HL-60 (cell line): ENCODE data around the gene TAC1.

Experiments used
- DNase-seq, 2 experiments: peaks; one replicate each; pipeline ENCODE4 v3.0.0-alpha.2; 2010 to 2020; ENCODE audit warnings: low read depth in 1 of 2, low spot score in 1 of 2
- H3K27ac ChIP-seq: fragments of 250-450 bp; sonication (Bioruptor Pico); replicated peaks from 2 replicates; pipeline ENCODE4 v1.5.1; 2020; ENCODE audit warnings: mild to moderate bottlenecking, moderate library complexity
- H3K27me3 ChIP-seq: fragments of 250-450 bp; sonication (Bioruptor Pico); 2 replicates; pipeline ENCODE4 v1.5.1; 2021; ENCODE audit warnings: mild to moderate bottlenecking, moderate library complexity; ENCODE audit not compliant: insufficient read depth, poor library complexity, severe bottlenecking
- H3K4me3 ChIP-seq: replicated peaks from 2 replicates; pipeline ENCODE4 v1.5.1; 2011; ENCODE audit warnings: mild to moderate bottlenecking, control low read depth, low read length; ENCODE audit not compliant: insufficient read depth
- CTCF ChIP-seq: IDR thresholded peaks from one replicate; pipeline ENCODE4 v1.5.1; 2011; ENCODE audit warnings: low read length, control low read depth, inconsistent platforms; ENCODE audit not compliant: insufficient read depth
- GABPA ChIP-seq: IDR thresholded peaks from 2 replicates; pipeline ENCODE4 v1.6.1; 2012; ENCODE audit warnings: low read depth
- POLR2AphosphoS5 ChIP-seq: IDR thresholded peaks from 2 replicates; pipeline ENCODE4 v1.6.1; 2012; ENCODE audit warnings: low read depth
- REST ChIP-seq: IDR thresholded peaks from 2 replicates; pipeline ENCODE4 v1.6.1; 2012; ENCODE audit warnings: low read depth; ENCODE audit not compliant: insufficient replicate concordance
- SPI1 ChIP-seq: IDR thresholded peaks from 2 replicates; pipeline ENCODE4 v1.6.1; 2012; ENCODE audit warnings: low read depth, mild to moderate bottlenecking, borderline replicate concordance

TAC1 gene

GRCh38 chr7:97732565-97733275, 834 bp downstream of the TAC1 start:
- H3K27me3 ChIP-seq: peaks cover 31% of the 10 kb centered on the region
- H3K27ac ChIP-seq: no peak overlapping the region
- no peak for DNase-seq
- no peak overlapping the region for H3K4me3 ChIP-seq
- TF ChIP-seq REST (no peak), CTCF (no peak), SPI1 (no peak), GABPA (no peak), POLR2AphosphoS5 (no peak)

- no peak overlapping the region for H3K27ac ChIP-seq
- no peak overlapping the region for H3K4me3 ChIP-seq
- no peak for DNase-seq
- no peak for TF ChIP-seq REST
- no peak for TF ChIP-seq GABPA
- no peak for TF ChIP-seq CTCF
- TF ChIP-seq POLR2AphosphoS5: no peak
- no peak for TF ChIP-seq SPI1
- H3K27me3 ChIP-seq: peaks cover 31% of the 10 kb centered on the region
Observed at GRCh38 chr7:97733276-97734161, 1.6 kb downstream of the TAC1 start.

- Histone ChIP-seq H3K27me3 (peaks cover 31% of the 10 kb centered on the region), H3K27ac (no peak overlapping the region), H3K4me3 (no peak overlapping the region)
- no peak for TF ChIP-seq POLR2AphosphoS5
- TF ChIP-seq CTCF: no peak
- DNase-seq: no peak
Observed at GRCh38 chr7:97734255-97734654, 2.4 kb downstream of the TAC1 start.
